ENCODE measurements around the gene CCND2.

- TF ChIP-seq CTCF (IDR thresholded peaks at IDR 0.05), result no peak
- TF ChIP-seq EP300 (IDR thresholded peaks at IDR 0.05), result no peak
- no peak for TF ChIP-seq POLR2A (IDR thresholded peaks at IDR 0.05)
These were observed 2.5 kb upstream of the CCND2 start for GRCh38 chr12:4270831-4271716.

Measured in ovary (tissue), 3 donors.